GM19023 (cell line): Measurements from ENCODE around the gene SEC63.
"Not testable (repeated sequence)": the region's sequence is repeated elsewhere in the genome, so short reads cannot be mapped to it uniquely, and the experiment has no call there.

Experiments
- ATAC-seq: cut with Tn5 transposase; IDR thresholded peaks from one replicate; pipeline ENCODE4 v1.9.1; 2021; ENCODE audit warnings: mild to moderate bottlenecking, moderate library complexity; ENCODE audit not compliant: unreplicated experiment

The SEC63 gene, protein sequence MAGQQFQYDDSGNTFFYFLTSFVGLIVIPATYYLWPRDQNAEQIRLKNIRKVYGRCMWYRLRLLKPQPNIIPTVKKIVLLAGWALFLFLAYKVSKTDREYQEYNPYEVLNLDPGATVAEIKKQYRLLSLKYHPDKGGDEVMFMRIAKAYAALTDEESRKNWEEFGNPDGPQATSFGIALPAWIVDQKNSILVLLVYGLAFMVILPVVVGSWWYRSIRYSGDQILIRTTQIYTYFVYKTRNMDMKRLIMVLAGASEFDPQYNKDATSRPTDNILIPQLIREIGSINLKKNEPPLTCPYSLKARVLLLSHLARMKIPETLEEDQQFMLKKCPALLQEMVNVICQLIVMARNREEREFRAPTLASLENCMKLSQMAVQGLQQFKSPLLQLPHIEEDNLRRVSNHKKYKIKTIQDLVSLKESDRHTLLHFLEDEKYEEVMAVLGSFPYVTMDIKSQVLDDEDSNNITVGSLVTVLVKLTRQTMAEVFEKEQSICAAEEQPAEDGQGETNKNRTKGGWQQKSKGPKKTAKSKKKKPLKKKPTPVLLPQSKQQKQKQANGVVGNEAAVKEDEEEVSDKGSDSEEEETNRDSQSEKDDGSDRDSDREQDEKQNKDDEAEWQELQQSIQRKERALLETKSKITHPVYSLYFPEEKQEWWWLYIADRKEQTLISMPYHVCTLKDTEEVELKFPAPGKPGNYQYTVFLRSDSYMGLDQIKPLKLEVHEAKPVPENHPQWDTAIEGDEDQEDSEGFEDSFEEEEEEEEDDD

DNA sequence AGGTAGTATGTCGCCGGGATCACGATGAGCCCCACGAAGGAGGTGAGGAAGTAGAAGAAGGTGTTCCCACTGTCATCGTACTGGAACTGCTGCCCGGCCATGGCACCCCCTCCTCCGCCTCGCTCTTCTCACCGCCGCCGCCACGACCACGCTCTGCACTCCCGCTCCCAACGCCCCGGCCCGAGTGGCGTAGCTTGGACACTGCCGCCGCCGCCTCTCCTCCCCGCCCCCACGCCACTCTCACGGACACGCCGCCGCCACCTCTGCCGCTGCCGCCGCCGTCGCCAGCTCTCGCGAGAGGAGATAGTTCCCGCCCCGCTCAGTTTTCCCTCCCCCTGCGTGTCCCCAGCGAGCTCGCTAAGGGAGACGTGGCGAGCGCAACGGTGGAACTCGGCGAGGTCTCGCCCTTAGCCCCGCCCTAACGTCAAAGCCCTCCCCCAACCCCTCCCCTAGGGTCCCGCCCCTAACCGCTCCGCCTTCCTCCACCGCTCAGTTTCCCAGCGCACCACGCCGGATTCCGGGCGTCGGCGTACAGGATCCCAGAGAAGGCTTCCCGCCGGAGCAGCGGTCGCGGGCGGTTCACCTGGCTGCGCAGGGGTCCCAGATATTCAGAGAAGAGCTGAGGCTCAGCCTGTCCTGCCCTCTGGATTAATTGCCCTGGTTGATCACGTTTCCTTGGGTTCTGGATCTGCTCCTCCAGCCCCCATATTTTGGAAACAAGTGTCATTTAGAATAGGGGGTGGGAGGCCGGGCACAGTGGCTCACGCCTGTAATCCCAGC, at the start of gene SEC63:
TSS of gene SEC63 (minus strand) at position 300 of the 780 bp plus-strand sequence. CDS start at position 101, 199 bp downstream.
- peak; percentile 94 for ATAC-seq

DNA sequence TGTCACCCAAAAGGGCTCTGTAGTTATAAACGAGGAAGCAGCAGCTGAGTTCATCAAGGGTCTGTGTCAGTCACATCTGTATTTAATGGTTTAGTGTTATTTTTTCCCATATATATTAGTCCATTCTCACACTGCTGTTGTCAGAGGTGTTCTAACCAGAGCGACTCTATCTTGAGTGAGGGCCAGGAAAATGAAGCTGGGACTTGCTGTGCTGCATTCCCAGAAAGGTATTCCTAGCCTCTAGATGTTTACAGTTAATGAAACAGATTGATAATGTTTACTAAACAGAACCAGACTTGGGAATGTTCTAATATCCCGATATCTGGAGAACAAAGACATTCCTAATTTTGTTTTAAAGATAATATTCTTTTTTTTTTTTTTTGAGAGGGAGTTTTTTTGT, 48.0 kb upstream of the SEC63 start:
- ATAC-seq, result no peak

DNA sequence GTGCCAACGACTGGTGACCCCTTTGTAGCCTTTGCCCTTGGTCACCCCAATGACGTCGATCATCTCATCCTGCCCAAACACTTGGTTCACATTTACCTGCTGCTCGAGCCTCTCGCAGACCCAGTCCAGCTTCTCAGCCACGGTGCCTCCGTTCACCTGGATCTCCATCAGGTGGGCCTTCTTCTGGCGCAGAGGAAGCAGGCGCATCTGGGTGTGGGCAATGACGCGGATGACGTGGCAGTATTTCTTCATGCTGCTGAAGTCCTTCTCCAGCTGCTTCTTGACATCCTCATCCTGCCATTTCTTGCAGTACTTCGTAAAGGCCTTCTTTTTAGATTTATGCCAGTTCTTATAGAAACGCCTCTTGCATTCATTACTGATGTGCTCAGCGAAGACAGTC, 46.9 kb upstream of the SEC63 start:
- no peak for ATAC-seq

DNA sequence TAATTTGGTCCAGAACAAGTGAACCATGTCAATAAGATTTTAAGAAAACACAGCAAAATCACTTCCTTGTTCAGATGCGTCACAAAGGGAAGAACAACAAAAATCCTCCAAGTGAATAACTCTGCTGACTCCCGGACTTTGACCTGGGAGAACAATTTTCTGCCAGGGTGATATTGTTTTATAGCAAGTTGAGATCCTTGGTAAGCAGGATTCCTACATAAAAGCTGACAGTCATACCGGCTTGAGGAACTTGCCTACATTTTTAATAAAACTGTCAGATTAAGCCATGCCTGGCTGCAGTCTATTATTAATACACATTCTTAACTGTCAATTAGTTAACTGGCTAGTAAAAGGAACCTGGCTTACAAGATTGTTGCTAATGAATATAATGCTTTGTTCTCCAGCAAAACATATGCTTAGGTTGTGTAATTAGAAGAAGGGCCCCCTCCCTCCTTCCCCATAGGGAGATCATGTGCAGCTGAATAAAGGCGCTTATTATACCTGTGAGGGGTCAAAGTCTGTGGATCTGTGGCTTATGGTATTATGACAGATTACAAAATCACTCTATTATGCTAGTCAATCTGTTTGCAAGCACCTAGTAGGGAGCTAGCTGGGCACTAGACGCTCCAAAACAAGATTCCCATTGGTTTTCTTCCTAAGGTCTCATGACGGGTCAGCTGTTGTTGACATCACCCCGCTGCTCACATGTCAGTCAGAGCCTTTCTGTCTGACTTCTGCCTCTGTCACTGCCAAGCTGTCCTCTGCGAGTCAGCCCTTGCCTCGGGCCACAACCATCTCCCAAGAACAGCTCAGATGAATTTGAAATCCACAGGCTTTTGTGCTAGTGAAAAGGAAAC, 44.6 kb upstream of the SEC63 start:
- no peak for ATAC-seq

DNA sequence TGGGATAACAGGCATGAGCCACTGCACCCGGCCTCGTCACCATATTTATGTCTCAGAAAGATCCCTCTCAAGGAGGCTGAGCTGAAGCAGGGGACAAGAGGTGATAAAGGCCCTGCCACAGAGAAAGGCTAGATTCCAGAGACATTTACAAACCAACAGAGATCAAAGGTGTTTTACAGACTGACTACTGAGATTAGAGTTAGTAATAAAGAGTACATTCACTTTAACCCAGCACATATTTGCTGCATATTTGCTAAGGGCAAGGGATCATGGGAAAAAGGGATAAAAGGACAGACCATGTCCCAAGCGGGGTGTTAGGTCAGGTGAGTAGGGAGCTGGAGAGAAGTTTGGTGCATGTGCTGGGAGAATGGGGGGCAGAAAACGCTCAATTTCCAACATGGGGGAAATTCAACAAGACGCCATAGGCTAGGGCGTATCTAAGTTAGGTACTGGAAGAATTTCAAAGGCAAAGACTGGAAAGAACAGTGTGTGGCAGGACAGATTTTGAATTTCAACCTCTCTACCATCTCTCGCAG, 43.8 kb upstream of the SEC63 start:
- ATAC-seq, result no peak

DNA sequence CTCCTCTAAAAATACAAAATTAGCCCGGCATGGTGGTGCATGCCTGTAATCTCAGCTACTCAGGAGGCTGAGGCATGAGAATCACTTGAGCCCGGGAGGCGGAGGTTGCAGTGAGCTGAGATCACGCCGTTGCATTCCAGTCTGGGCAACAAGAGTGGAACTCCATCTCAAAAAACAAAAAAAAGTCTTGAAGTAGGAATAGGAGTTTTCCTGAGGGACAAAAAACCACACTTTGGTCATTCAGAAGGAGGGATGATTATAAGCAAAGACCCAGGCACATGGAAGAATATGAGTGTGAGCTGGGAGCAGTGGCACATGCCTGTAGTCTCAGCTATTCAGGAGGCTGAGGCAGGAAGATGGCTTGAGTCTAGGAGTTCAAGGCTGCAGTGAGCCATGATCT, 42.3 kb upstream of the SEC63 start:
- ATAC-seq, result not testable (repeated sequence)

DNA sequence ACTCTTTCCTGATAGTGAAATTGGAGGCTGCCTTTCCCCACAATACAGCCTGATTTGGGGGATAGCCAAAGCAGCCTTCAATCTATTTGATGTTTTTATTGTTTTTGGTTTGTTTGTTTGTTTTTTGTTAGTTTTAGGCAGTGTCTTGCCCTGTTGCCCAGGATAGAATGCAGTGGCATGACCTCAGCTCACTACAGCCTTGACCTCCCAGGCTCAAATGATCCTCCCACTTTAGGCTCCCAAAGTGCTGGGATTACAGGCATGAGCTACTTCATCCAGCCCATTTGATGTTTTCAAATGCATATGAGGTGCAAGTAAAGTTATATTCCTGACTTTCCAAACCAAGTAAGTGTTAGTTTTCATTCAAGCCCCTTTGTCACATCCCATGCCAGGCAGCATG, 41.3 kb upstream of the SEC63 start:
- ATAC-seq, result no peak

DNA sequence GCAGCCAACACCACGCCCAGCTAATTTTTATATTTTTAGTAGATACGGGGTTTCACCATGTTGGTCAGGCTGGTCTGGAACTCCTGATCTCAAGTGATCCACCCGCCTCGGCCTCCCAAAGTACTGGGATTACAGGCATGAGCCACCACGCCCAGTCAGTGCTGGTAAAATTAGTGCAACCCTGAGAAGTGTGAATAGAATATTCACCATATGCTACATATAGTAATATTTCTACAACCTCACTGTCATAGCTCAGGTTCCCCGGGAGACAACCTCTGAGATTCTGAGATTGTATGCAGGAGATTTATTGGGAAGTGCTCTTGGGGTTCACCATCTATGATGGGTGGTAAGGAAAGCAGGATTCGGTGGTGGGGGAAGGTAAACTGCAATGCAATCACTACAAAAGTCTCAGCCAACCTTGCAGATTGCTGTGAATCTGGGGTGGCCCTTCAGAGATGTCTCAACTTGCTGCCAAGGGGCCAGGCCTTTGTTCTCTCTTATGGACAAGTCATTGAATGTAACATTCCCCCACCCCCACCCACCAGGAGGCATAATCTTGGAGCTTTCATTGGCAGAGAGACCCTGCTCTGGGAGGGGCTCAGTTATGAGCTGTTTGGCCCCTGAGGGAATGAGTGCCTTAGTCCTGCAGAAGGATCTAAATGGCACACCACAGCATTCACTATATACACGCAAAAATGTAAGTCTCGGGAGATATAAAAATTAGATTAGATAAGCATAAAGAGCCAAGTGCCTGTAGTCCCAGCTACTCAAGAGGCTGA, 34.0 kb upstream of the SEC63 start:
- no peak for ATAC-seq

DNA sequence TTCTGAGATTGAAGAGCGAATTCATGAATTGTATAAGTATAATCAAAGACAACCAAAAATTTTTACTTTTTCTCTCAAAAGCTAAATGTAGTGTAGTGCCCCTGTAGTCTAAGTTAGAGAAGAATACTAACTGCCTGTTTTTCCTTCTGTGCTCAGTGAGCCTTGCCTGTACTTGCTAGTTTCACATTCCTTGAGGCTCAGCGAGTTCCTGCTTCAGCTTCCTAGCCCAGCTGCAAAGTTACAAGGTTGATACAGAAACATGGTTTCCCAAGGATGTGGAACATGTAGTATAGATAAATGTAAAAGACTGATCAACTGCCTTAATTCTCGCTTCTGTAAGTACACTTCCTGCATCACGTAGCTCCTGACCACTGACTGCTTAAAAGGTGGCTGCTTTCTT, 33.1 kb upstream of the SEC63 start:
- ATAC-seq, result no peak

DNA sequence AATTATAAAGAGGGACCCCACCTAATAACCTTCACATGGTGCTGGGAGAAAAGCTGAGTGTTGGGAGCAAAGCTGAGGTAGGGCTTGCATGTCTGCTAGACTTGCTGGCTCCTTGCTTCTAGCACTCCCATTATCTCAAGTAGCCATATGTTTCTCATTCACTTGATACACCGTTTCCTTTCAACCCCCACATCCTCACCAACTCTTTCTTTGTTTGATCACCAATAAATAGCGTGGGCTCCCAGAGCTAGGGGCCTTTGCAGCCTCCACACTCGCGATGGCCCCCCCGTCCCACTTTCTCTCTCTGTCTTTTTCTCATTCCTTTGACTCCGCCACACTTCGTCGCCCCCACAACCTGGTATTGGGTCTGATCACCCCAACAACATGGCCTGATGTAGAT, 32.6 kb upstream of the SEC63 start:
- not testable (repeated sequence) for ATAC-seq

DNA sequence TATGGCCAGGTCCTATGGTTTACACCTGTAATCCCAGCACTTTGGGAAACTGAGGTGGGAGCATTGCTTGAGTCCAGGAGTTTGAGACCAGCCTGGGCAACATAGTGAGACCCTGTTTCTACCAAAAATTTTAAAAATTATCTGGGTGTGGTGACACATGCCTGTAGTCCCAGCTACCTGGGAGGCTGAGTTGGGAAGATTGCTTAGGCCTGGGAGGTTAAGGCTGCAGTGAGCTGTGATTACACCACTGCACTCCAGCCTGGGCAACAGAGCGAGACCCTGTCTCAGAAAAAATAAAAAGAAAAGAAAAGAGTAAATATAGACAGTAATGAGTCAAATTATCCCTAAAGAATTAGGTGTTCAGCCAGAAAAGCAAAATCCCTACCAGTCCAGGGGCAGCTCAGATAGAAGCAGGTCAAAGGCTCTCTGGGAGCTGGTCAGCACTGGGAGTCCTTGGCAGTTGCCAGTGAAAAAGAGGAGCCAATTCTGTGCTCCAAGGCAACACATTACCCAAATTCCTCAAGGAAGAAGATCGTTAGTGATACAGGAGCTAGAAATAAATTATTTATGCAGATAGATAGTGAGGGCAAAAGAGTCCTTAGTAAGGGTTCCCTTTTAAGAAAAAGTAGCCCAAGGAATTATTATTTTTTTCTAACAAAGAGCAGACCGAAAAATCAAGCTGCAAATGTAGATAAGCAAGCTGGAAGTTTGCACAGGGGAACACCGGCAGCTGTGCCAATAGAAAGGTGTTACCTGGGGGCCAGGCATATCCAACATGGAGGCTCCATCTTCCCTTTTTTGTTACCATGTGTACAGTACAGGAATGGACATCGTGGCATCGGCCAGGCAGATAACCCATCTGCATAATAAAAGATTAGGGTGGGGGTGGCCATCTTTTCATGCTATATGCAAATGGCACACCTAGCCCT, 31.4 kb upstream of the SEC63 start:
- no peak for ATAC-seq

DNA sequence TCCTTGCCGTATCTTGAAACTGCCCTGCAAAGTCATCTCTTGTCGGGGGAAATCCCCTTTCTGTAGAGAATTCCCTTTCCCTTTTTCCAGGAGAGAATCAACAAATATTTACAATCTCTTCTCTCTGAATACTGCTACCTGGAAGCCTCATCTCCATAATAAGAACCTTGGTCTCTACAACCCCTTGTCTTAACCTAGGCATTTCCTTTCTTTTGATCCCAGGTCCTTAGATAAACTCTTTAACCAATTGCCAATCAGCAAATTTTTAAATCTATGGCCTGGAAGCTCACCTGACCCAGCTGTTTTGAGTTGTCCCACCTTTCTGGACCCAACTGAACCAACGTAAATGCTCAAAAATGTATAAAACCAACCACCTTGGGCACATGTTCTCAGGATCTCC, 30.6 kb upstream of the SEC63 start:
- no peak for ATAC-seq

DNA sequence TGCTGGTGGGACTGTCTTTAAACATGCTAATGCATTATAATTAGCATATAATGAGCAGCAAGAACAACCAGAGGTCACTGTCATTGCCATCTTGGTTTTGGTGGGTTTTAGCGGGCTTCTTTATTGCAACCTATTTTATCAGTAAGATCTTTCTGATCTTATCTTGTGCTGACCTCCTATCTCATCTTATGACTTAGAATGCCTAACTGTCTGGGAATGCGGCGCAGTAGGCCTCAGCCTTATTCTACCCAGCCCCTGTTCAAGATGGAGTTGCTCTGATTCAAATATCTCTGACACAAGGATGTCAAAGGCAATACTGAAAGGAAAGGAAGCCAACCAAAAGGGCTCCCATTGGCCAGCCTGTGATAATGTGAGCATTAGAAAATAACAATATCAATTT, 29.8 kb upstream of the SEC63 start:
- ATAC-seq, result no peak

DNA sequence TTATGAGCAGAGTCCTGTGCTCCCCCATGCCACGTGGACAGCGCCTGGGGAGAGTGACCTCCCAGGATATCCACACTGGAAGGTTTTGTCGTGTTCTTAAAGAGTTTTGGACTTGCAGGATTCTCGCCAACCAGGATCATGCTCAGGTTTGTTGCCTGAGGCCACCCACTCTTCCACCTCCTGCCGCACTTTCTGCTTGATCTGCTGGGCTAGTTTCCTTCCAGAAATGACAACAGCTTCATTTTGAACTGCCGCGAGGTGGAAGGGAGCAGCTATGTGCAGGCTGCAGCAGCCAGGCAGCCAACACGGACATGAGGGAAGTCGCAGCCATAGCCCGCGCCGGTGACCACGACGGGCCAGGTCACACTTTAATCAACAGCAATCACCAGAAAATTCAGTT, 27.7 kb upstream of the SEC63 start:
- no peak for ATAC-seq

DNA sequence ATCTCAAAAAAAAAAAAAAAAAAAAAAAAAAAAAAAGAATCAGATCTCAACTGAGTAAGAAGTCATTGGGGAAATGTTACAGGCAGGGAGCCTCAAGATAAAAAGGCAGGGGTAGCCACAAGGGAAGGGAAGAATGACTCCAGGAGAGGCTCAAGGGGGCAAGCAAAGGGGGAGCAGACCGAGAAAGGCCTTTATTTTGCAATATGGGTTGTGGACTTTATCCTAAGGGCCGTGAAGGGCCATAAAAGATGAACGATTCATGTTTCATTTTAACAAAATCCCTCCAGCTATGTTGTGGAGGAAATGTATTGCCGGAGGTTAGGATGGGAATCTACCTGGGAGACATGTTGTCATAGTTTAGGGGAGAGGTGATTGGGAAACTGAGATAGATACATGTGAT, 25.8 kb upstream of the SEC63 start:
- ATAC-seq, result no peak

DNA sequence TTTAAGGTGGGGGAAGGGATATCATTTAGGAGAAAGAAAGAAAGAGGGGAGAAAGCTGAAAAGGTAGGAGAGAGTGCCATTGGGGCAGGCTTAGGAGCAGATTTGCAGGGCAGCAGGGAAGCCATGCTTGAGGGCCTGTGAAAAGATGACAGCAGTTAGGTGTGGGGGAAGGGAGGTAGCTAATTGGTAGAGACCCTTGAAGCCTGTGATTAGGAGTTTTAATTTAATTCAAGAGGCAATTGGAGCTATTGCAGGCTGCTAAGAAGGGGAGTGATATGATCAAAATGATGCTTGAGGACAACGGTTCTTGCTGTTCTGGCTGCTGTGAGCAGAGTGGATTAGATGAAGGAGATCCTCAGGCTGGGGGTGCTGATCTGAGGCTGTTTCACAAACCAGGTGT, 24.5 kb upstream of the SEC63 start:
- no peak for ATAC-seq

DNA sequence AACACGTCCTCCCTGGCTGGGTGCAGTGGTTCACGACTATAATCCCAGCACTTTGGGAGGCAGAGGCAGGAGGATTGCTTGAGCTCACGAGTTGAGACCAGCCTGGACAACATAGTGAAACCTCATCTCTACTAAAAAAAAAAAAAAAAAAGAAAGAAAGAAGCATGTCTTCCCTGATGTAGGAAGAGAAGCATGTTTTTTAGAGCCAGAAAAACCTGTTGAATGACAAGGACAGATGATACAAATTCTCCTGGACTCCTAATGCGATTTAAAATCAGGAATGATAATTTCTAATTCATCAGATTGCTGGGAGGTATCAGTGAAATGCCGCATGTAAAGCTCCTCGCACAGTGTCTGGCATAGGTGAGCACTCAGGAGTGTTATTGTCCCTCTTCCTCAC, 23.7 kb upstream of the SEC63 start:
- ATAC-seq, result no peak

DNA sequence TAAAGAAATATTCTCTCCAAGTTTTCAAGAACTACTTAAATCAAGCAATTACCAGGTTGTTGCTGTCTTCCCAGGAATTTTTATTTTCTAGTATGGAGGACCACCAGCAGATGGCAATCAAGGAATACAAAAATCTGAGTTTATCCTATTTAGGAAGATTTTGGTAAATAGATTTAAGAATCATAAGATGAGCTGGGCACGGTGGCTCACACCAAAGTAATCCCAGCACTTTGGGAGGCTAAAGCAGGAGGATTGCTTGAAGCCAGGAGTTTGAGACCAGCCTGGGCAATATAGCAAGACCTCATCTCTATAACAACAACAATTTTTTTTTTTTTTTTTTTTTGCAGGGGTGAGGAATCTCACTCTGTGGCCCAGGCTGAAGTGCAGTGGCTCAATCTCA, 19.3 kb upstream of the SEC63 start:
- no peak for ATAC-seq
